T-helper 1 cell treated with Interleukin-12 subunit alpha and Interleukin-12 subunit beta and Interleukin-4 antibody, amounts not matched to agents 30 ng/mL and 1 ng/mL, for 36 hours (primary cell): Measurements from ENCODE around the gene ETS2. TPM values are rescaled to one million over a fixed set of nuclear protein-coding genes. Genes with fewer than 3 reads are reported as not detected.
"Not testable (repeated sequence)": the region's sequence is repeated elsewhere in the genome, so short reads cannot be mapped to it uniquely, and the experiment has no call there.

Experiments used
- intact Hi-C: fragments of 100-400 bp; cut with micrococcal nuclease; formaldehyde crosslinking; loops from one replicate; pipeline ENCODE4 v1.15.1; 2024
- total RNA-seq: library from RNA; stranded (reverse); gene quantifications from 2 replicates; pipeline ENCODE4 v1.2.3, GENCODE V29; 2022

Gene ETS2
- total RNA-seq, 1 donor from 2014 or later = 21.6 TPM

- intact Hi-C loops = no loop called here
These were observed 29.0 kb downstream of the ETS2 start for GRCh38 chr21:38834725-38835124.

- intact Hi-C loops = no loop called here
These were observed 32.2 kb downstream of the ETS2 start for GRCh38 chr21:38837806-38838461.

DNA sequence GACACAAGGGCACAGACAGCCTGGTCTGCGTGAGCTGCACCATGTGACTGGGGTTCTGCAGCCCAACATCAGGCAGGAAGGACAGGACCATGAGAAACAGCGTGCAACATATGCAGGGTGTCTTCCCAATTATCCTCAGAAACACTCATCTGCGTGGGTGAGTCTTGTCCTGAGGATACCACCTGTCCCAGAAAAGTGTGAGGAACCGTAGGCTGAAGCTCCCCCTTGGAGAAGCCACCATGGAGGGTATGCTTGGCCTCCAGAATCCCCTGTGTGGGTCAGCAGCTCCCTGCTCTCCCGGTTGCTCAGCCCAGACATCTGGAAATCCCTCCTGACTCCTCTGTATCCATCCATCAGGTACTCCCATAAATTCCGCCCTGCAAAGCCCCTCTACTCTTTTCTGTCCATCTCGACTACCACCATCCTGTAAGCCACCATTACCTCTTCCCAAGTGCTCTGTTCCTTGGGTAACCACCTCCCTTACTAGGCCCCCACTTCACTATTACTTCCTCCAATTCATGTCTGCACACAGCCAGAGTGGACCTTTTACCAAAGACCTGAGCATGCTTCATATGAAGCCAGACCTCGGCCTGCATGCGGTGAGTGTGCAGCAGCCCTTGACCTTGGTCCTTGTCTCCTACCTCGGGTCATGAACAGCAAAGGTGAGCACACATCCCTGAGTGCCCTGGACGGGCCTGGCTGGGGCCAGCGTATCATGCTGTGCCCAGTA, 33.0 kb downstream of the ETS2 start:
- intact Hi-C loops = no loop called here

DNA sequence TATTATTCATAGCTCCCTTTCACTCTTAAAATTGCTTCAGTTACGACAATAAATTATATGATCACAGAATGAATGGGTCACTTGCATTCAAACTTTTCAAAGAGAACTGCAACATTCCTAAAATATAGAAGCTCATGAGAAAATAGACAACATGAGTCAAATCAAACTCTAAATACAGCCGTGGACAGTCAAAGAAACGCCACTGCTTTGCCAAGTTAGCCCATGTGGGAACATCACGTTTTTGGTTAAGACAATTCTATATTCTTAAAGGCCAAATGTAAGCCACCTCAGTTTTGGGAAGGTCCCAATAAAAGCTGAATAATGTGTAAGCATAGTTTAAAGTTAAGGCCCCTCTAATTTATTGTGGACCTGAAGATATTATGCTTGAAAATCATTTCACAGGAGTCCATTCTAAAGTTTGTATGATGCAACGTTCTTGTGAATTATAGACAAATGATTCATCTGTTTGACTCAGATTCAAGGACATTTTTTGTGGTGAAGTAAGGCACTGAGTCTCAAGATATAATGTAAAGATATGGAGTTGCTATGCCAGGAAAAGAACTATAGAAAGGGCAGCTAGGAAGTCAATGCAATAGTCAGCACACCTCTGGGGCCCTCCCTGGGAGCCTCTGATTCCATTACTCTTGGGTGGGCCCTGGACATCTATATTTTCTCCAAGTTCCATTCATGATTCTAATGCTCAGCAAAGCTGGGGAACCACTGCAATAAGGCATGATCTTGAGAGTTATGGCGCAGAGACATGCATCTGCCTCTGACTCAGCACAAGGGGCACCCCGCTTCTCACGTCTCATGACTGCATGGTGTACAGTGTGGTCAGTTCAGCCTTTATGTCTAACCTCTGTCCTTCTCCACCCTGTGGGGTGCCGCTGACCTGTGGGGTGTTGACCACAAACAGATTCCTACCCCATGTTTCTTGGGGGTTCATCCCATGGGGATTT, 33.9 kb downstream of the ETS2 start:
- intact Hi-C loops = no loop called here

- intact Hi-C loops = no loop called here
These were observed 34.9 kb downstream of the ETS2 start for GRCh38 chr21:38840456-38841300.

GRCh38 chr21:38841472-38841871, 35.7 kb downstream of the ETS2 start:
- intact Hi-C loops = no loop called here

DNA sequence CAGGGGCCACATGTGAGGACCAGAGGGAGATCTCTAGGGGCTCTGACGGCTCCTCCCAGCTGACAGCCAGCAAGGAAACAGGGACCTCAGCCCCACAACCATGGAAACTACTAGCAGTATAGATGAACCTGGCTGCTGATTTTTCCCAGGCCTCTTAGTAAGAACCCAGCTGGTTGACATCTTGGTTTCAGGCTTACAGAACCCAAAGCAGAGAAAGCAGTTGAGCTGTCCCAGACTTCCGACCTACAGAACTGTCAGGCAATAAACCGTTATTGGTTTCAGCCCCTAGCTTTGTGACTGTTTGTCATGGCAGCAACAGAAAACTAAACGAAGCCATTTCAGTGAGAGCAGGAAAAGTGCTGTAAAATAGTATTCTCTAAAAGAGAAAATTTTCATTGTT, 36.4 kb downstream of the ETS2 start:
- intact Hi-C loops = no loop called here

DNA sequence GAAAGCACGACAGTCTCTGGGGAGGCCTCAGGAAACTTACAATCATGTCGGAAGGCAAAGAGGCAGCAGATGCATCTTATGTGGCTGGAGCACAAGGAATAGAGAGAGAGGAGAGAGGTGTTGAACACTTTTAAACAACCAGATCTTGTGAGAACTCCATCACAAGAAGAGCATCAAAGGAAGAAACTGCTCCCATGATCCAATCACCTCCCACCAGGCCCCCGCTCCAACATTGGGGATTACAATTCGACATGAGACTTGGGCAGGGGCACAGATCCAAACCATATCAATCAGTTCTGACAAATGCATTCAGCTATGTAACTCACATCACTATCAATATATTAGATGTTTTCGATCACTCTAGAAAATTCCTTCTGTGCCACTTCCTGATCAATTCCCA, 37.6 kb downstream of the ETS2 start:
- intact Hi-C loops = no loop called here

DNA sequence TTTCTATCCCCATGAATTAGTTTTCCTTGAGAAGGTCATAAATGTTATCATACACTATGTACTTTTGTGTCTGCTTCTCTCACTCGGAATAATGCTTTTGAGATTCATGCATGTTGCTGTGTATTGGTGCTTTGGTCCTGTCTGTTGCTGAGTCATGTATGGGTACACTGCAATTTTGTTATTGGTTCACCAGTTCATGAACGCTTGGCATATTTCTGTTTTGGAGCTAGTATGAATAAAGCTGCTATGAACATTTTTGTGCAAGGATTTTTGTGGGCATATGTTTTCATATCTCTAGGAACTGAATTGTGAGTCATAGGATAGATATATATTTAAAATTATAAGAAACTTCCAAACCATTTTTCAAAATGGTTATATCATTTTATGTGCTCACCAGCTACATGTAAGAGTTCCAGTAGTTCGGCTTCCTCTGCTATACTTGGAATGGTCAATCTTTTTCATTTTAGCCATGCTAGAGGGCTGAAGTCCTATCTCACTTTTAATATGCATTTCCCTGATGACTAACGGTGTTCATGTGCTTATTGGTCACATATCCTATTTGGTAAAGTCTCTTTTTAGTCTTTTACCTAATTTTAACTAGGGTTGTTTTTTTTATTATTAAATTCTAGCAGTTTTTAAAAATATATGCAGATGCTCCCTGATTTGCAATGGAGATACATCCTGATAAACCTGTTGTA, 38.2 kb downstream of the ETS2 start:
- intact Hi-C loops = no loop called here

- intact Hi-C loops = not testable (repeated sequence)
These were observed 39.6 kb downstream of the ETS2 start for GRCh38 chr21:38845374-38845773.

- intact Hi-C loops = no loop called here
These were observed 41.8 kb downstream of the ETS2 start for GRCh38 chr21:38847556-38847955.

DNA sequence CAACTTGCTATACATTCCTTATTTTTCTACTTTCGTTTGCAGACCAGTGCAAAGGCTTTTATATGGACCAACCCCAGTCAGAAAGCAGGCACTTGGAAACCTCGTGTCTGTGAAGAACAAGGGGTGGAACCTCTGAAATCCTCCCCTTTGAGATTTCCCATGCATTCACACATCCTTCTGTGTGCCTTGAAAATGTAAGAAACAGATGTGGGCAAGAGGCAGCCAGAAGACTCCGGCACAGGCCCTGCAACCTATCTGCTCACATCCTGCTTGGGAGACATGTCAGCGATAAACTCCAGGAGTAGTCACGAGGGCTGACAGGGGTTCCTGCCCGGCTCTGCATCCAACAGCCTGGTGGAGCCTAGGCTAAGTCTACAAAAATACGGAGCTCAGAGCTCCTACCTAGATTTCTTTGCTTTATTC, 42.5 kb downstream of the ETS2 start:
- intact Hi-C loops = no loop called here

DNA sequence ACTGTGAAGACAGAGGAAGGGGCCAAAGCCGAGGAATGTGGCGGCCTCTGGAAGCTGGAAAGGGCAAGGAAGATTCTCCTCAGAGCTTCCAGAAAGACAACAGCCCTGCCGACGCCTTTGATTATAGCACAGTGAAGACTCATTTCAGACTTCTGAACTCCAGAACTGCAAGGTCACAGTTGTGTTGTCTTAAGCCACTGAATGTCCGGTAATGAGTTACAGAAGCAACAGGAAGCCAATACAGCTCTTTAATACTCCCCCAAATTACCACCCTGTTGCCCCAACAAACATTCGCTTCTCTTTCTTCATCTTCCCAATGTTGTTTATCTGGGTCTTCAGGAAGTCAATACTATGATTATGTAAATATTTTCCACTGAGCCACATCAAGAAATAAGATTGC, 44.0 kb downstream of the ETS2 start:
- intact Hi-C loops = no loop called here

GRCh38 chr21:38850277-38850951, 44.7 kb downstream of the ETS2 start:
- intact Hi-C loops = no loop called here

- intact Hi-C loops = no loop called here
These were observed 45.4 kb downstream of the ETS2 start for GRCh38 chr21:38851101-38851500.

- intact Hi-C loops = no loop called here
These were observed 46.5 kb downstream of the ETS2 start for GRCh38 chr21:38852278-38852677.

DNA sequence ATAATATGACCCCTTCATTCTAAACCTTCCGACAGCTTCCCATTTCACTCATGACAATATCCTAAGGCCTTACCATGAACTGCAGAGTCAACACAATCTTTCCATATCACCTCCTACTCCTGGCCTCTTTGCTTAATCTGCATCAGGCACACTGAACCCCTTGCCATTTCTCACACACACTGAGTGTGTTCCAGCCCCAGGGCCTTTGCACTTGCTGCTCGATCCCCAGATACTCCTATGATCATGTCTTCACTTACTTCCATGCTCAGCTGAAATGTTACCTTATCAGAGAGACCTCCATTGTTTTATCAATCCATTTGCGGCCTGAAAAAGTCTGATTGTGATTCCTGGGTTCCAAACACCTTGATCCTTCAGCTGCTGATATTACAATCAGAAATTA, 47.0 kb downstream of the ETS2 start:
- intact Hi-C loops = no loop called here

- intact Hi-C loops = no loop called here
These were observed 47.7 kb downstream of the ETS2 start for GRCh38 chr21:38853421-38853919.

- intact Hi-C loops = no loop called here
These were observed 51.6 kb downstream of the ETS2 start for GRCh38 chr21:38857152-38857825.
